HepG2 (cell line): ENCODE results near the gene PRMT7. TPM values are rescaled to one million over a fixed set of nuclear protein-coding genes. Genes with fewer than 3 reads are reported as not detected.

Source experiments
- ARNT2 ChIP-seq: sonication (generic); formaldehyde crosslinking; IDR thresholded peaks from 2 replicates; pipeline ENCODE4 v1.8.0; 2022; ENCODE audit warnings: mild to moderate bottlenecking, low read depth, missing genetic modification reagents, moderate library complexity
- ETV5 ChIP-seq: IDR thresholded peaks from 2 replicates; pipeline ENCODE4 v1.6.1; 2018; ENCODE audit warnings: missing biosample characterization, missing genetic modification reagents, inconsistent platforms, borderline replicate concordance
- HES4 ChIP-seq: sonication (generic); formaldehyde crosslinking; IDR thresholded peaks from 2 replicates; pipeline ENCODE4 v1.9.0; 2021; ENCODE audit warnings: mild to moderate bottlenecking, missing genetic modification reagents, borderline replicate concordance
- HNRNPUL1 ChIP-seq: fragments of 200-400 bp; formaldehyde crosslinking; IDR thresholded peaks from 2 replicates; pipeline ENCODE4 v1.6.1; 2017; ENCODE audit warnings: low read depth, mild to moderate bottlenecking, low read length, moderate library complexity
- LCORL ChIP-seq, 2 experiments: fragments of 450-650 bp in 1 of 2; sonication (generic) in 1 of 2; formaldehyde crosslinking in 1 of 2; IDR thresholded peaks; 2 replicates each; pipeline versions ENCODE4 v1.5.0 to v1.6.1; 2017 to 2020; ENCODE audit warnings: antibody characterized with exemption in 1 of 2, missing genetic modification reagents in 1 of 2
- MEF2D ChIP-seq: sonication (generic); formaldehyde crosslinking; IDR thresholded peaks from 2 replicates; pipeline ENCODE4 v1.5.1; 2020; ENCODE audit warnings: mild to moderate bottlenecking, missing genetic modification reagents
- MEIS2 ChIP-seq: sonication (generic); formaldehyde crosslinking; IDR thresholded peaks from 2 replicates; pipeline ENCODE4 v1.9.0; 2021; ENCODE audit warnings: mild to moderate bottlenecking, missing genetic modification reagents
- POLR2A ChIP-seq, 2 experiments: IDR thresholded peaks; 2 replicates each; pipeline ENCODE4 v1.6.1; 2011; ENCODE audit warnings: low read depth in 2 of 2, low read length in 2 of 2, mild to moderate bottlenecking in 1 of 2, moderate library complexity in 1 of 2; ENCODE audit not compliant: insufficient read depth in 1 of 2
- RBFOX2 ChIP-seq: fragments of 200-400 bp; formaldehyde crosslinking; IDR thresholded peaks from 2 replicates; pipeline ENCODE4 v1.6.1; 2017; ENCODE audit warnings: low read depth, mild to moderate bottlenecking, low read length
- RERE ChIP-seq: IDR thresholded peaks from 2 replicates; pipeline ENCODE4 v1.6.1; 2016; ENCODE audit warnings: low read depth, missing genetic modification reagents, missing compliant biosample characterization
- SOX6 ChIP-seq, 2 experiments: fragments of 450-650 bp in 1 of 2; sonication (generic) in 1 of 2; formaldehyde crosslinking in 1 of 2; IDR thresholded peaks; 2 replicates each; pipeline versions ENCODE4 v1.4.0 to v1.6.1; 2017 to 2020; ENCODE audit warnings: antibody characterized with exemption in 1 of 2, mild to moderate bottlenecking in 1 of 2, missing genetic modification reagents in 1 of 2
- SPEN ChIP-seq: sonication (generic); formaldehyde crosslinking; IDR thresholded peaks from 2 replicates; pipeline ENCODE4 v1.5.1; 2020; ENCODE audit warnings: low read depth, mild to moderate bottlenecking, missing genetic modification reagents
- ZFP36L2 ChIP-seq: sonication (generic); formaldehyde crosslinking; IDR thresholded peaks from 2 replicates; pipeline ENCODE4 v1.4.0; 2020; ENCODE audit warnings: missing genetic modification reagents
- ZFX ChIP-seq: sonication (generic); formaldehyde crosslinking; IDR thresholded peaks from 2 replicates; pipeline ENCODE4 v1.4.0; 2020; ENCODE audit warnings: mild to moderate bottlenecking, low read depth, missing genetic modification reagents, moderate library complexity
- ZNF333 ChIP-seq: sonication (generic); formaldehyde crosslinking; IDR thresholded peaks from 2 replicates; pipeline ENCODE4 v1.4.0; 2020; ENCODE audit warnings: mild to moderate bottlenecking, missing genetic modification reagents, borderline replicate concordance
- polyA plus RNA-seq, 8 experiments: library from polyadenylated mRNA; depleted of rRNA in 3 of 8; stranded (reverse) in 7 of 8; unstranded in 1 of 8; fragments of >200 nt; fragmentation: Illumina TruSeq in 4 of 8; extraction: Trizol in 4 of 8; gene quantifications; 2 replicates each; pipeline versions ENCODE4 v1.2.1 to v1.2.3, GENCODE V29; 2011 to 2016; ENCODE audit warnings: low read depth in 4 of 8, missing spikeins in 1 of 8, mixed read lengths in 1 of 8; ENCODE audit not compliant: insufficient read depth in 1 of 8
- total RNA-seq, 5 experiments: library from RNA; depleted of rRNA; stranded (reverse); fragments of >200 nt; fragmentation: Illumina TruSeq; extraction: Trizol; gene quantifications; 2 replicates each; pipeline ENCODE4 v1.2.3, GENCODE V29; 2016; ENCODE audit warnings: low read depth in 1 of 5
- TF ChIP-seq, protein P1 (sequence below): sonication (generic); formaldehyde crosslinking; IDR thresholded peaks from 2 replicates; pipeline ENCODE4 v1.4.0; 2020; ENCODE audit warnings: missing genetic modification reagents
- TF ChIP-seq, protein P2 (sequence below): sonication (generic); formaldehyde crosslinking; IDR thresholded peaks from 2 replicates; pipeline ENCODE4 v1.4.0; 2020; ENCODE audit warnings: missing genetic modification reagents
- TF ChIP-seq, protein P3 (sequence below): sonication (generic); IDR thresholded peaks from 2 replicates; pipeline ENCODE4 v1.6.1; 2016; ENCODE audit warnings: low read depth, borderline replicate concordance
- TF ChIP-seq, protein P4 (sequence below): sonication (generic); formaldehyde crosslinking; IDR thresholded peaks from 2 replicates; pipeline ENCODE4 v1.5.0; 2020; ENCODE audit warnings: mild to moderate bottlenecking, missing genetic modification reagents

PRMT7 gene
- total and polyA plus RNA-seq, 2 of the 13 experiments (the other 11 are each of a cell fraction or from before 2014, with no cell fraction given) = 47.5 to 55.0 TPM

DNA sequence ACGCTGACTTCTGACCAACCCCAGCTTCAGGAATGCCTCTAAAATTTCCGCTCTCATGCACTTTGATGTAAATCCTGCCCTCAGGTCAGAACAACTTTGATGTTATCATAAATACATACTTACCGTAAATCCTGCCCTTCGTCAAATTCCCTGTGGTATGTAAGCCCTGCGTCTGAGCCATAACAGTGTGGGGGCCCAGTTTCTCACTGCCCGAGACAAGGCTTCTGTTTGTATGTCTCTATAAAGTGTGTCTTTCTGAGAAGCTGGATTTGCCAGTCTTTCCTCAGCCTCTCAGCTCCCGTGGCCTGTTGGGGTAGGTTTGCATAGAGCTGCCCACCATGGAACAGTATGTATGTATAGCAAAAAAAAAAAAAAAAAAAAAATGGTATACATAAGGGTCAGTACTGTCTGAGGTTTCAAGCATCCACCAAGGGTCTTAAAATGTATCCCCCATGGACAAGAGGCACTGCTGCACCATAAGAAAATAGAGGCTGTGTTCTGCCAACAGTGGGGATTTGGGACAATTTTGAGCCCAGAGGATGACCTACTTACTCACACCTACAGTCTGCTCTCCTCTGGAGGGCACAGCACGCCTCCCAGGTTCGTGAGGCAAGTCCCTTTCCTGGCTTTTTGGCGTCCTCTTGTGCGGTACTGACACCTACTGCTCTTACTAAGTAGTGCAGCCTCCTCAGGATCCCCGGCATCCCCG is 17.5 kb downstream of the PRMT7 start (continued):
- TF ChIP-seq RERE (CRISPR knock-in tag) (no peak; the same call in 1 of the 2 replicates), ZFP36L2 (CRISPR knock-in tag) (no peak), ZFX (CRISPR knock-in tag) (peak; percentile 26; the same call in 1 of the 2 replicates), HES4 (CRISPR knock-in tag) (no peak), ARNT2 (0 out of 2 replicates have a peak, but pooled peaks have one; percentile 36), LCORL (IDR thresholded peaks at IDR 0.05) (no peak), LCORL (CRISPR knock-in tag; IDR thresholded peaks at IDR 0.05) (peak; percentile 64; the same call in 1 of the 2 replicates), MEF2D (CRISPR knock-in tag) (peak; percentile 36; the same call in 1 of the 2 replicates), HNRNPUL1 (no peak), MEIS2 (no peak), ZNF333 (CRISPR knock-in tag) (no peak), POLR2A (IDR thresholded peaks at IDR 0.05; ENCODE audit: insufficient read depth in 1 of 2, low read depth in 2 of 2, low read length in 2 of 2) (no peak), ETV5 (CRISPR knock-in tag) (peak; percentile 62; the same call in 1 of the 2 replicates), SPEN (CRISPR knock-in tag) (no peak), SOX6 (IDR thresholded peaks at IDR 0.05) (no peak), SOX6 (CRISPR knock-in tag; IDR thresholded peaks at IDR 0.05) (peak; percentile 21; the same call in 1 of the 2 replicates), RBFOX2 (no peak)
- TF ChIP-seq, protein P1, sequence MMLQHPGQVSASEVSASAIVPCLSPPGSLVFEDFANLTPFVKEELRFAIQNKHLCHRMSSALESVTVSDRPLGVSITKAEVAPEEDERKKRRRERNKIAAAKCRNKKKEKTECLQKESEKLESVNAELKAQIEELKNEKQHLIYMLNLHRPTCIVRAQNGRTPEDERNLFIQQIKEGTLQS (CRISPR knock-in tag) = no peak
- TF ChIP-seq, protein P2, sequence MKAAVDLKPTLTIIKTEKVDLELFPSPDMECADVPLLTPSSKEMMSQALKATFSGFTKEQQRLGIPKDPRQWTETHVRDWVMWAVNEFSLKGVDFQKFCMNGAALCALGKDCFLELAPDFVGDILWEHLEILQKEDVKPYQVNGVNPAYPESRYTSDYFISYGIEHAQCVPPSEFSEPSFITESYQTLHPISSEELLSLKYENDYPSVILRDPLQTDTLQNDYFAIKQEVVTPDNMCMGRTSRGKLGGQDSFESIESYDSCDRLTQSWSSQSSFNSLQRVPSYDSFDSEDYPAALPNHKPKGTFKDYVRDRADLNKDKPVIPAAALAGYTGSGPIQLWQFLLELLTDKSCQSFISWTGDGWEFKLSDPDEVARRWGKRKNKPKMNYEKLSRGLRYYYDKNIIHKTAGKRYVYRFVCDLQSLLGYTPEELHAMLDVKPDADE (CRISPR knock-in tag) = no peak
- TF ChIP-seq, protein P3, sequence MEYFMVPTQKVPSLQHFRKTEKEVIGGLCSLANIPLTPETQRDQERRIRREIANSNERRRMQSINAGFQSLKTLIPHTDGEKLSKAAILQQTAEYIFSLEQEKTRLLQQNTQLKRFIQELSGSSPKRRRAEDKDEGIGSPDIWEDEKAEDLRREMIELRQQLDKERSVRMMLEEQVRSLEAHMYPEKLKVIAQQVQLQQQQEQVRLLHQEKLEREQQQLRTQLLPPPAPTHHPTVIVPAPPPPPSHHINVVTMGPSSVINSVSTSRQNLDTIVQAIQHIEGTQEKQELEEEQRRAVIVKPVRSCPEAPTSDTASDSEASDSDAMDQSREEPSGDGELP = no peak
- TF ChIP-seq, protein P4, sequence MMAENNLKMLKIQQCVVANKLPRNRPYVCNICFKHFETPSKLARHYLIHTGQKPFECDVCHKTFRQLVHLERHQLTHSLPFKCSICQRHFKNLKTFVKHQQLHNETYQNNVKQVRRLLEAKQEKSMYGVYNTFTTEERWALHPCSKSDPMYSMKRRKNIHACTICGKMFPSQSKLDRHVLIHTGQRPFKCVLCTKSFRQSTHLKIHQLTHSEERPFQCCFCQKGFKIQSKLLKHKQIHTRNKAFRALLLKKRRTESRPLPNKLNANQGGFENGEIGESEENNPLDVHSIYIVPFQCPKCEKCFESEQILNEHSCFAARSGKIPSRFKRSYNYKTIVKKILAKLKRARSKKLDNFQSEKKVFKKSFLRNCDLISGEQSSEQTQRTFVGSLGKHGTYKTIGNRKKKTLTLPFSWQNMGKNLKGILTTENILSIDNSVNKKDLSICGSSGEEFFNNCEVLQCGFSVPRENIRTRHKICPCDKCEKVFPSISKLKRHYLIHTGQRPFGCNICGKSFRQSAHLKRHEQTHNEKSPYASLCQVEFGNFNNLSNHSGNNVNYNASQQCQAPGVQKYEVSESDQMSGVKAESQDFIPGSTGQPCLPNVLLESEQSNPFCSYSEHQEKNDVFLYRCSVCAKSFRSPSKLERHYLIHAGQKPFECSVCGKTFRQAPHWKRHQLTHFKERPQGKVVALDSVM = no peak
